Liver (tissue), 4 donors: ENCODE measurements around the gene HADHB. TPM values are rescaled to one million over a fixed set of nuclear protein-coding genes. Genes with fewer than 3 reads are reported as not detected.

Experiments used
- polyA plus RNA-seq, 2 donors: library from polyadenylated mRNA; stranded (reverse) in 1 of 2; unstranded in 1 of 2; fragments of 200-250 nt in 1 of 2; fragments of >200 nt in 1 of 2; fragmentation: Nextera tagmentation in 1 of 2; extraction: Ambion mirVana in 1 of 2; gene quantifications; one replicate each; pipeline versions ENCODE4 v1.2.1 to v1.2.3, GENCODE V29; 2013 to 2015
- total RNA-seq, 2 donors: library from RNA; depleted of rRNA; stranded (reverse); fragments of >200 nt; gene quantifications; one replicate each; pipeline ENCODE4 v1.2.3, GENCODE V29; 2014
- donor health status: healthy.
- donor health status: healthy.
- donor health status: healthy.

The HADHB gene
- total and polyA plus RNA-seq, 4 donors = 103 to 284 (median 261) TPM

Other genes starting within 250 kb of the HADHB start
- gene RAB10, start 210.9 kb upstream of the HADHB start, total RNA-seq = 10 to 100 TPM; 51.5 to 52.2 TPM
- gene RAB10, start 210.9 kb upstream of the HADHB start, polyA plus RNA-seq = 10 to 100 TPM; 26.6 to 31.7 TPM
- gene GAREM2, start 71.9 kb upstream of the HADHB start, total RNA-seq = under 1 TPM; 0.08 to 0.19 TPM
- gene GAREM2, start 71.9 kb upstream of the HADHB start, polyA plus RNA-seq = under 1 TPM; 0.13 to 0.28 TPM
- 100 to 1,000 TPM; 101 to 276 TPM for gene HADHA, start 307 bp upstream of the HADHB start, total RNA-seq
- gene HADHA, start 307 bp upstream of the HADHB start, polyA plus RNA-seq = 100 to 1,000 TPM; 126 to 191 TPM
- gene SELENOI, start 101.2 kb downstream of the HADHB start, total RNA-seq = 10 to 100 TPM; 24.6 to 55.9 TPM
- gene SELENOI, start 101.2 kb downstream of the HADHB start, polyA plus RNA-seq = 10 to 100 TPM in 1 of 2 donors, 1 to 10 TPM in 1; 6.2 to 10.3 TPM
- gene ADGRF3, start 101.8 kb downstream of the HADHB start, total RNA-seq = under 1 TPM; 0.09 to 0.25 TPM
- gene ADGRF3, start 101.8 kb downstream of the HADHB start, polyA plus RNA-seq = under 1 TPM; 0.07 to 0.10 TPM
- under 1 TPM in 1 of 2 donors, not detected in 1; 0.28 TPM for gene DRC1, start 157.0 kb downstream of the HADHB start, total RNA-seq
- not detected for gene DRC1, start 157.0 kb downstream of the HADHB start, polyA plus RNA-seq
- under 1 TPM in 1 of 2 donors, not detected in 1; 0.28 TPM for gene OTOF, start 233.2 kb downstream of the HADHB start, total RNA-seq
- gene OTOF, start 233.2 kb downstream of the HADHB start, polyA plus RNA-seq = under 1 TPM; 0.06 to 0.07 TPM